GM19099 (cell line): ENCODE measurements around the gene URI1.

Experiments
- POLR2A ChIP-seq: IDR thresholded peaks from 3 replicates; pipeline ENCODE4 v1.6.1; 2011; ENCODE audit warnings: low read depth; ENCODE audit not compliant: insufficient read length; ENCODE audit errors: extremely low read depth

URI1 gene

GRCh38 chr19:29941828-29942403, at the start of gene URI1:
TSS of gene URI1 (plus strand) at chr19:29942239. CDS start at chr19:29942548, 309 bp downstream.
- peak; percentile 79 for TF ChIP-seq POLR2A

GRCh38 chr19:29893606-29894284, 48.3 kb upstream of the URI1 start:
- TF ChIP-seq POLR2A: no peak

- no peak for TF ChIP-seq POLR2A
Measured at GRCh38 chr19:29896802-29897201, 45.2 kb upstream of the URI1 start.

- TF ChIP-seq POLR2A: no peak
Measured at GRCh38 chr19:29897466-29897865, 44.6 kb upstream of the URI1 start.

- TF ChIP-seq POLR2A: no peak
Measured at GRCh38 chr19:29904017-29904416, 38.0 kb upstream of the URI1 start.

GRCh38 chr19:29908963-29909944, 32.8 kb upstream of the URI1 start:
- TF ChIP-seq POLR2A: no peak

GRCh38 chr19:29914933-29915332, 27.1 kb upstream of the URI1 start:
- no peak for TF ChIP-seq POLR2A

- no peak for TF ChIP-seq POLR2A
Measured at GRCh38 chr19:29917911-29918310, 24.1 kb upstream of the URI1 start.

- TF ChIP-seq POLR2A: no peak
Measured at GRCh38 chr19:29918891-29919290, 23.1 kb upstream of the URI1 start.

GRCh38 chr19:29922972-29923371, 19.1 kb upstream of the URI1 start:
- no peak for TF ChIP-seq POLR2A

GRCh38 chr19:29923653-29924052, 18.4 kb upstream of the URI1 start:
- TF ChIP-seq POLR2A: no peak

- no peak for TF ChIP-seq POLR2A
Measured at GRCh38 chr19:29926031-29926430, 16.0 kb upstream of the URI1 start.

GRCh38 chr19:29926801-29927200, 15.2 kb upstream of the URI1 start:
- no peak for TF ChIP-seq POLR2A

GRCh38 chr19:29927944-29928625, 14.0 kb upstream of the URI1 start:
- no peak for TF ChIP-seq POLR2A

- TF ChIP-seq POLR2A: no peak
Measured at GRCh38 chr19:29928831-29929230, 13.2 kb upstream of the URI1 start.
